OCI-LY7 (cell line): ENCODE data around the gene HCN3. TPM values are rescaled to one million over a fixed set of nuclear protein-coding genes. Genes with fewer than 3 reads are reported as not detected.

Experiments
- BruUV-seq: library from RNA; stranded (reverse); fragments of 400-500 nt; replicated peaks from 2 replicates; lab custom pipeline; 2021; lab: Mats Ljungman, UMichigan
- CTCF ChIA-PET: fragments of 300-600 bp; sonication (Branson Sonifier 250); formaldehyde crosslinking; loops from one replicate; lab custom pipeline; 2022; ENCODE audit warnings: antibody characterized with exemption; ENCODE audit not compliant: unreplicated experiment; lab: Charles Lee
- POLR2A ChIA-PET: fragments of 300-600 bp; sonication (Branson Sonifier 250); formaldehyde crosslinking; loops from one replicate; lab custom pipeline; 2022; ENCODE audit warnings: antibody characterized with exemption; lab: Charles Lee
- DNase-seq: peaks from one replicate; pipeline ENCODE4 v3.0.0-alpha.2; 2015; ENCODE audit warnings: low spot score
- H2AFZ ChIP-seq: fragments of 200-600 bp; sonication (generic), shearing (Covaris generic); 2 replicates; pipeline ENCODE4 v1.6.1; 2014; ENCODE audit warnings: mild to moderate bottlenecking, antibody characterized with exemption, low read length, moderate library complexity
- H3K27ac ChIP-seq: fragments of 200-600 bp; sonication (generic); 2 replicates; pipeline ENCODE4 v1.5.1; 2014; ENCODE audit warnings: mixed run types, low read depth, mild to moderate bottlenecking, moderate library complexity, low read length, inconsistent platforms; ENCODE audit not compliant: poor library complexity, severe bottlenecking
- H3K36me3 ChIP-seq: fragments of 200-600 bp; sonication (generic); 2 replicates; pipeline ENCODE4 v1.6.1; 2014; ENCODE audit warnings: mild to moderate bottlenecking, antibody characterized with exemption, low read length, moderate library complexity, mixed read lengths; ENCODE audit not compliant: insufficient read depth
- H3K4me1 ChIP-seq: fragments of 200-600 bp; sonication (generic); 2 replicates; pipeline ENCODE4 v1.5.1; 2014; ENCODE audit warnings: mild to moderate bottlenecking, low read length; ENCODE audit not compliant: insufficient read depth, poor library complexity, severe bottlenecking
- H3K4me2 ChIP-seq: fragments of 200-600 bp; sonication (generic); 2 replicates; pipeline ENCODE4 v1.6.1; 2014; ENCODE audit warnings: mild to moderate bottlenecking, low read length
- H3K4me3 ChIP-seq: fragments of 200-600 bp; sonication (generic); 2 replicates; pipeline ENCODE4 v1.5.1; 2014; ENCODE audit warnings: mild to moderate bottlenecking, low read depth, low read length; ENCODE audit not compliant: poor library complexity, severe bottlenecking
- H3K79me2 ChIP-seq: fragments of 200-600 bp; sonication (generic); 2 replicates; pipeline ENCODE4 v1.6.1; 2016; ENCODE audit warnings: low read depth, mild to moderate bottlenecking, low read length, moderate library complexity, mixed read lengths; ENCODE audit not compliant: insufficient read depth
- H3K9me2 ChIP-seq: fragments of 200-600 bp; sonication (generic); 2 replicates; pipeline ENCODE4 v1.6.1; 2016; ENCODE audit warnings: mild to moderate bottlenecking, low read length, mixed read lengths; ENCODE audit not compliant: insufficient read depth
- H3K9me3 ChIP-seq: fragments of 200-600 bp; sonication (generic); 2 replicates; pipeline ENCODE4 v1.6.1; 2014; ENCODE audit warnings: mild to moderate bottlenecking, mixed run types, low read length, mixed read lengths
- H4K20me1 ChIP-seq: fragments of 200-600 bp; sonication (generic); 2 replicates; pipeline ENCODE4 v1.6.1; 2014; ENCODE audit warnings: mild to moderate bottlenecking, antibody characterized with exemption, low read length, moderate library complexity, mixed read lengths; ENCODE audit not compliant: insufficient read depth
- EZH2phosphoT487 ChIP-seq: fragments of 200-600 bp; sonication (generic); IDR thresholded peaks from 2 replicates; pipeline ENCODE4 v1.6.1; 2018; ENCODE audit warnings: low read depth, borderline replicate concordance, mild to moderate bottlenecking, mixed run types, antibody characterized with exemption, low read length, moderate library complexity, mixed read lengths
- intact Hi-C: fragments of 100-400 bp; cut with micrococcal nuclease; formaldehyde crosslinking; loops from one replicate; pipeline ENCODE4 v1.10.0; 2022; ENCODE audit not compliant: unreplicated experiment
- total RNA-seq, 2 experiments: library from RNA; depleted of rRNA in 1 of 2; stranded (reverse); fragments of >200 nt in 1 of 2; shearing (Covaris generic) in 1 of 2; gene quantifications; 2 replicates each; pipeline ENCODE4 v1.2.3, GENCODE V29; 2014 to 2022
- TF ChIP-seq, protein P1 (sequence below): fragments of 200-600 bp; sonication (generic); conservative IDR thresholded peaks from 2 replicates; pipeline ENCODE4 v1.5.1; 2014; ENCODE audit warnings: mild to moderate bottlenecking, antibody characterized with exemption, low read length, moderate library complexity, mixed read lengths

HCN3 gene
- total RNA-seq, 2 experiments from 2014 or later, result 6.7 to 19.2 TPM

DNA sequence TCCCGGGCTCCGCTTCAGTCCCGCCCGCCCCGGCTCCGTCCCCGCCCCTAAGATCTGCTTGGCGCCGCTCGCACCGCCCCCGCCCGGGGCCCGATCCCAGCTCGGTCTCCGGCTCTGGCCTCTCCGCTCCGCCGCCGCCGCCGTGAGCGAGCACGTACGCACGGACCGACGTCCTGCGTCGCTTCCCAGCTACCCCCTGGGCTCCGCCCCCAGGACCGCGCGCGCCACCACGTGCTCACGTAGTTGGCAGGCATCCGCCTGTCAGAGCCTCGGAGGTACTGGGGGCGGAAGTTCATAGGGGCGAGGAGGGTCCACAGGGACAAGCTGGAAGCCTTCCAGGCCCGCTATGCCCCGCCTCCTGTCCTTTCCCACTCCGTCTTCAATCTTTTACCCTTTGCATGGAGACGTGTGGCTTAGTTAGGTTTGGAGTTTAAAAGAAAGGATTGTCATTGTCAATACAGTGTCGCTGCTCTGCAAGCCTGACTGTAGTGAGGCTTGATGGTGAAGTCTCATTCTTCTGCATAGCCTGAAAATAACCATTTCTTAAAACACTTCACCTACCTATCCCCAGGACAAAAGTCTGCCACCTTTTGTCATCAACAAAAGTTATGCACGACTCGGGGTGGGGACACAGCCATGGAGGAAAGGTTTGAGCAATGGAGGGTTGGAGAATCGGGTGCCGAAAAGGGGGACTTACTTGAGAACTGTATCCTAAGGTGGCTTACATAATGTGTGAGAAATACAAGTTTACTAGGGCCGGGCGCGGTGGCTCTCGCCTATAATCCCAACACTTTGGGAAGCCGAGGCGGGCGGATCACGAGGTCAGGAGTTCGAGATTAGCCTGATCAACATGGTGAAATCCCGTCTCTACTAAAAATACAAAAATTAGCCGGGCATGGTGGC lies 3.7 kb upstream of the HCN3 start, which contains the start of gene CLK2:
Gene CLK2 (minus strand): TSS at position 162 of the 903 bp plus-strand sequence. CDS start 2,527 bp downstream, outside the sequence.
- Histone ChIP-seq H3K4me3 (peak within 1 kb of the TSS; percentile 81), H3K9me3 (no peaks in the 10 kb centered on the region), H3K4me2 (peak within 1 kb of the TSS; percentile 85), H2AFZ (peak within 1 kb of the TSS; percentile 87), H3K36me3 (peaks cover 31% of the 10 kb centered on the region), H3K27ac (peak within 1 kb of the TSS; percentile 68), H3K4me1 (peaks cover 41% of the 10 kb centered on the region), H4K20me1 (peaks cover 4% of the 10 kb centered on the region; the same call in 1 of the 2 replicates), H3K79me2 (peaks cover 29% of the 10 kb centered on the region), H3K9me2 (no peaks in the 10 kb centered on the region)
- TF ChIP-seq EZH2phosphoT487, result no peak
- TF ChIP-seq, protein P1, sequence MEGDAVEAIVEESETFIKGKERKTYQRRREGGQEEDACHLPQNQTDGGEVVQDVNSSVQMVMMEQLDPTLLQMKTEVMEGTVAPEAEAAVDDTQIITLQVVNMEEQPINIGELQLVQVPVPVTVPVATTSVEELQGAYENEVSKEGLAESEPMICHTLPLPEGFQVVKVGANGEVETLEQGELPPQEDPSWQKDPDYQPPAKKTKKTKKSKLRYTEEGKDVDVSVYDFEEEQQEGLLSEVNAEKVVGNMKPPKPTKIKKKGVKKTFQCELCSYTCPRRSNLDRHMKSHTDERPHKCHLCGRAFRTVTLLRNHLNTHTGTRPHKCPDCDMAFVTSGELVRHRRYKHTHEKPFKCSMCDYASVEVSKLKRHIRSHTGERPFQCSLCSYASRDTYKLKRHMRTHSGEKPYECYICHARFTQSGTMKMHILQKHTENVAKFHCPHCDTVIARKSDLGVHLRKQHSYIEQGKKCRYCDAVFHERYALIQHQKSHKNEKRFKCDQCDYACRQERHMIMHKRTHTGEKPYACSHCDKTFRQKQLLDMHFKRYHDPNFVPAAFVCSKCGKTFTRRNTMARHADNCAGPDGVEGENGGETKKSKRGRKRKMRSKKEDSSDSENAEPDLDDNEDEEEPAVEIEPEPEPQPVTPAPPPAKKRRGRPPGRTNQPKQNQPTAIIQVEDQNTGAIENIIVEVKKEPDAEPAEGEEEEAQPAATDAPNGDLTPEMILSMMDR, result no peak
- DNase-seq, result peak; percentile 97
- ChIA-PET CTCF (interaction anchor here (1.1 kb wide), 2 partner anchors 23 to 34 kb away, joined by 3 to 6 read pairs; no protein-coding TSS in a partner anchor), POLR2A (interaction anchor here (0.6 to 2.1 kb wide), 9 partner anchors 10 to 227 kb away, joined by 3 to 13 read pairs (median 5); partner anchors contain the start of genes FDPS and SCAMP3)
- BruUV-seq, result TSS peak; percentile 80
- intact Hi-C loops, result loop anchor here (10.0 kb wide), 1 partner anchor 231 kb away; no protein-coding TSS in a partner anchor

DNA sequence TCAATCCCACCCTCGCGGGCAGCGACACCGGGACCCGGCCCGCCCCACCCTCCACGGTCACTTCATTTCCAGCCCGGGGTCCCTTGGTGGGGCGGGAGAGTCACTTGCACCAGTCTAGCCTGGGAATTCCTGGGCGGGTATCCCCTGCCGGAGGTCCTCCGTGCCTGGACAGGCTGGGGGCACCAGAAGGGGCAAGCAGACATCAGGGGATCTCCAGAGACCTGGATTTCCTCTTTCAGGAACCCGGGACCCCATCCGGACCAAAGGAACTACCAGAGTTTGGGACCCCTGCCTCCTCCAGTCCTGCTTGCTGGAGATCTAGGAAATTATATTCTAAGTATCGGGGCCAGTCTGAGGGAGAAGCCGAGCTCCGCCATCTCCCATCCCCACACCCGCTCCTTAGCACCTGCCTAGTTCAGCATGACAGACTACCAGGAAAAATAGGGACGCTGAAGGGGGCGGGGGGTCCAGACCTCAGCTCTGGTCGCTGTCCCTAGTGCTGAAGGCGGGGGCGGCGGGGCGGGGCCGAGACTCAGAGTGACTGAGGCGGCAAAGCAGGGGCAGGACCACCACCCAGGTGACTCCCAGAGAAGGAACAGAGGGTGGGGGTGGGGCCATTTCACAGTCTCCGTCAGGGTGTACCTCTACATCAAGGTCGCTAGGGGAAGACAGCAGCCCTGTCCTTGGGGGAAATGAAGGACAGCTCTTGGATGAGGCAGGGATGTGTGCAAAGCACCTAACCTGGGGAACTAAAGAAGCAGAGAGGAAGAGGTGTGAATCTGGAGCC lies 832 bp downstream of the HCN3 start:
- no peak for TF ChIP-seq EZH2phosphoT487
- TF ChIP-seq, protein P1, result peak; percentile 67
- H3K4me3 ChIP-seq, result peak overlapping the region; percentile 82
- peak overlapping the region; percentile 21 for H3K27ac ChIP-seq
- intact Hi-C loops, result loop anchor here (1.0 to 10.0 kb wide), 3 partner anchors 29 to 227 kb away; no protein-coding TSS in a partner anchor
- no TSS peak for BruUV-seq
- no peaks in the 10 kb centered on the region for H4K20me1 ChIP-seq
- H3K9me3 ChIP-seq, result no peaks in the 10 kb centered on the region
- DNase-seq, result peak; percentile 75
- no peaks in the 10 kb centered on the region for H3K9me2 ChIP-seq
- H3K4me1 ChIP-seq, result peaks cover 37% of the 10 kb centered on the region
- ChIA-PET POLR2A (no interaction called here), CTCF (no interaction called here)
- peak overlapping the region; percentile 59 for H2AFZ ChIP-seq
- H3K79me2 ChIP-seq, result peaks cover under 1% of the 10 kb centered on the region; the same call in 1 of the 2 replicates
- peaks cover 4% of the 10 kb centered on the region; the same call in 1 of the 2 replicates for H3K36me3 ChIP-seq
- H3K4me2 ChIP-seq, result peak overlapping the region; percentile 100
